Measurements from ENCODE around the gene ASNSD1.

Gene ASNSD1

GRCh38 chr2:189673661-189674373, 12.6 kb downstream of the ASNSD1 start:
- H3K27ac ChIP-seq: peak overlapping the region; percentile 87
- no peak for DNase-seq (ENCODE audit: low spot score)
- ChIA-PET CTCF (interaction anchor here (0.6 to 1.8 kb wide), 5 partner anchors 9 to 37 kb away, joined by 3 to 12 read pairs (median 3); partner anchors contain the start of gene ASNSD1), POLR2A (ENCODE audit: low non-redundant PET) (no interaction called here)
- TF ChIP-seq, protein P1, sequence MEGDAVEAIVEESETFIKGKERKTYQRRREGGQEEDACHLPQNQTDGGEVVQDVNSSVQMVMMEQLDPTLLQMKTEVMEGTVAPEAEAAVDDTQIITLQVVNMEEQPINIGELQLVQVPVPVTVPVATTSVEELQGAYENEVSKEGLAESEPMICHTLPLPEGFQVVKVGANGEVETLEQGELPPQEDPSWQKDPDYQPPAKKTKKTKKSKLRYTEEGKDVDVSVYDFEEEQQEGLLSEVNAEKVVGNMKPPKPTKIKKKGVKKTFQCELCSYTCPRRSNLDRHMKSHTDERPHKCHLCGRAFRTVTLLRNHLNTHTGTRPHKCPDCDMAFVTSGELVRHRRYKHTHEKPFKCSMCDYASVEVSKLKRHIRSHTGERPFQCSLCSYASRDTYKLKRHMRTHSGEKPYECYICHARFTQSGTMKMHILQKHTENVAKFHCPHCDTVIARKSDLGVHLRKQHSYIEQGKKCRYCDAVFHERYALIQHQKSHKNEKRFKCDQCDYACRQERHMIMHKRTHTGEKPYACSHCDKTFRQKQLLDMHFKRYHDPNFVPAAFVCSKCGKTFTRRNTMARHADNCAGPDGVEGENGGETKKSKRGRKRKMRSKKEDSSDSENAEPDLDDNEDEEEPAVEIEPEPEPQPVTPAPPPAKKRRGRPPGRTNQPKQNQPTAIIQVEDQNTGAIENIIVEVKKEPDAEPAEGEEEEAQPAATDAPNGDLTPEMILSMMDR (conservative IDR thresholded peaks at IDR 0.05; ENCODE audit: low read depth): no peak

GRCh38 chr2:189674374-189675112, 13.3 kb downstream of the ASNSD1 start, which contains the start of gene ANKAR:
Gene ANKAR (plus strand): TSS chr2:189674670. CDS start chr2:189676491, 1,821 bp downstream.
- POLR2A ChIA-PET (ENCODE audit: low non-redundant PET): no interaction called here
- H3K27ac ChIP-seq: peak within 1 kb of the TSS; percentile 87
- peak; percentile 69 for DNase-seq (ENCODE audit: low spot score)
- TF ChIP-seq, protein P1 (conservative IDR thresholded peaks at IDR 0.05; ENCODE audit: low read depth): peak; percentile 91
- CTCF ChIA-PET: interaction anchor here (0.6 to 1.8 kb wide), 6 partner anchors 11 to 86 kb away, joined by 3 to 12 read pairs (median 4); partner anchors contain the start of gene ASNSD1

DNA sequence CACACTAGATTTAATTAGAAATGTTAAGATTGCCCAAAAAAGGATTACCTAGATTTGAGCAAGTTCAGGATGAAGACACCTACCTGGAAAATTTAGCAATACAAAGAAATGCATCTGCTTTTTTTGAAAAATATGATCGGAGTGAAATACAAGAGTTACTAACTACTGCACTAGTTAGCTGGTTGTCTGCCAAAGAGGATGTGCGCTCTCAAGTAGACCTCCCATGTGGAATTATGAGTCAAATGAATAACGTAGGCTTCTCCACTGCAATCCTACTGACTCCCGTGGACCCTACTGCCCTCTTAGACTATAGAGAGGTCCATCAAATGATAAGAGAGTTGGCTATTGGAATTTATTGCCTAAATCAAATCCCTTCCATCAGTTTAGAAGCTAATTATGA, 15.2 kb downstream of the ASNSD1 start:
- ChIA-PET CTCF (interaction anchor here (0.8 to 1.0 kb wide), 2 partner anchors 12 to 494 kb away, joined by 3 to 9 read pairs; no protein-coding TSS in a partner anchor), POLR2A (ENCODE audit: low non-redundant PET) (no interaction called here)
- no peak for DNase-seq (ENCODE audit: low spot score)
- TF ChIP-seq, protein P1 (conservative IDR thresholded peaks at IDR 0.05; ENCODE audit: low read depth): no peak
- no peak overlapping the region for H3K27ac ChIP-seq

GRCh38 chr2:189679226-189679625, 18.0 kb downstream of the ASNSD1 start:
- ChIA-PET POLR2A (ENCODE audit: low non-redundant PET) (no interaction called here), CTCF (no interaction called here)
- TF ChIP-seq, protein P1 (conservative IDR thresholded peaks at IDR 0.05; ENCODE audit: low read depth): no peak
- DNase-seq (ENCODE audit: low spot score): no peak
- no peak overlapping the region for H3K27ac ChIP-seq

DNA sequence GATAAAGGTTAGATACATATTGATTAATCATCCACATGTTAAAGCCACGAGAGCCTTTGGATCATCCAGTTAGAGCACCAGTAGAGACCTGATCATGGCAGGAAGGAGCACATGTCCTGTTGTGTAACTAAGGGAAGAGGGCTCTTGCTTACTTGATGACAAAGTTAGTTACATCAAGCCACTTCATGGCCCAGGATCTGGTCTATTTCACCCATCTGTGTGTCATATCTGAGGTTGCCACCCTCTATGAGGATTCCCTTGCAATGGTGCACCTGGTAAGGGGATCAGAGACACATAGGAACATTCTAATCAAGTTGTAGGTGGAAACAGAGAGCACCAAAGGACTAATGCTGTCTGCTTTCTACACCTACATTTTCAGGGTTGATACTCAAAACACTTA, 19.9 kb downstream of the ASNSD1 start:
- POLR2A ChIA-PET (ENCODE audit: low non-redundant PET): no interaction called here
- TF ChIP-seq, protein P1 (conservative IDR thresholded peaks at IDR 0.05; ENCODE audit: low read depth): no peak
- no peak for DNase-seq (ENCODE audit: low spot score)
- H3K27ac ChIP-seq: no peak overlapping the region
- CTCF ChIA-PET: no interaction called here

DNA sequence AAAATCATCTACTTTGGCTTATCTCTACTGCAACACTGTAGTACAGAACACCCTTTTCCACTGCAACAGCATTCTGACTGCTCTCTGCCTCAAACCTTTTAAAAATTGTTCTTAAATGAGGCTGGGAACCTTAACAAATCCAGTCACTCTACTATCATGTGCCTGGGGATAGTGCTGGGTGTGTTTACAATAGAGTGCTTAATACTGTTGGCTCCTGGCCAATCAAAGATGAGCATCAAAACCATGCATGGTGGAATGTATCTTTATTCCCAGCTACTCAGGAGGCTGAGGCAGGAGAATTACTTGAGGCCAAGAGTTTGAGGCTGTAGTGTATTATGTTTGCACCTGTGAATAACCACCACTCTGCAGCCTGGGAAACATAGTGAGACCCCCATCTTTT, 20.6 kb downstream of the ASNSD1 start:
- no peak overlapping the region for H3K27ac ChIP-seq
- ChIA-PET POLR2A (ENCODE audit: low non-redundant PET) (no interaction called here), CTCF (no interaction called here)
- DNase-seq (ENCODE audit: low spot score): no peak
- TF ChIP-seq, protein P1 (conservative IDR thresholded peaks at IDR 0.05; ENCODE audit: low read depth): no peak
